NK-92 (cell line): ENCODE results near the gene DUSP7.

Experiments used
- DNase-seq: peaks from one replicate; lab custom pipeline; 2025; ENCODE audit not compliant: unreplicated experiment; lab: John Stamatoyannopoulos, UW

DUSP7 gene

DNA sequence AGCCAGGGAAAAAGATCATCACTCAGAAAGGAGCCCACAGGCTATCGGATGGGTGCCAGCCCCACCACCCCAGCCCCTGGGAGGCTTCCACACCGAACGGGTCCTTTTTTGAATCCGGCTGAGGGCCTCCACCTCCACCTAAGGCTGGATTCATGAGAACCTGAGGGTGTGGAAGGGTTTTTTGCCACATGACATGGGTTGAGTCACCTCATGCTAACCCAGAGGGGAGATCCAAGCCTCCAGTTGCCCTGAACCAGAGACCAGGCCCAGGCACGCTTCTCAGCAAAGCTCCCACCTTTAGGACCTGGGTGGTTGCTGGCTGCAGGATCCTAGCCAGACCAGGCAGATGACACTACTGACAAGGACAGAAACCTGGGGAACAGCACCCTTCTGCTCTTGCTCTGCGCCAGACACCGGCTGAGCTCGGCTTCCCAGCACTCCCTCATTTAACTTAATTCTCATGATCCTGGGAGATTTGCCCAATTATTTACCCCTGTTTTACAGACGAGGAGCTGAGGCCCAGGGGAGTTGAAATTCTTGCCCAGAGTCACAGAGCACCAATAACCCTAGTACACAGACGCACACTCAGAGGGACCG is 25.6 kb downstream of the DUSP7 start:
- DNase-seq, result no peak

- no peak for DNase-seq
These were observed 26.8 kb downstream of the DUSP7 start for GRCh38 chr3:52029535-52029934.

- DNase-seq, result no peak
These were observed 27.3 kb downstream of the DUSP7 start for GRCh38 chr3:52029053-52029452.

DNA sequence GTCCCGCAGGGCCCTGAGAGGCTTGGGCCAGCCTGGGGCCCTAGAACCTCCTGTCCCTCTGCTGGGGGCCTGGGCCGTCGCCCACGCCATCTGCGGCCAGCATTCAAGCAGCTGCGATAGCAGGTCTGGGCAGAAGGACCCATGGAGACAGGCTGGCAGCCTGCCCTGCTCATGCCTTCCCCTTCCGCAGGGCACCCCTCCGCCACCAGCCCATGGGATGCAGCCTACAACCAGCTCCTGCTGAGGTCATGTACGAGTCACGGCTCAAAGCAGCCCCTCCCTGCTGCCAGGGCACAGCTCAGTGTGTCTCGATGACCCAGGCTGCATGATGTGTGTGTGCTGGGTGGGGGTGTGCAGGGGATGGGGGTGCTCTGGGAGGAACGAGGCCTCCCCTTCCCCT is 27.8 kb downstream of the DUSP7 start:
- DNase-seq, result no peak

GRCh38 chr3:52026041-52026440 is 30.3 kb downstream of the DUSP7 start:
- no peak for DNase-seq

DNA sequence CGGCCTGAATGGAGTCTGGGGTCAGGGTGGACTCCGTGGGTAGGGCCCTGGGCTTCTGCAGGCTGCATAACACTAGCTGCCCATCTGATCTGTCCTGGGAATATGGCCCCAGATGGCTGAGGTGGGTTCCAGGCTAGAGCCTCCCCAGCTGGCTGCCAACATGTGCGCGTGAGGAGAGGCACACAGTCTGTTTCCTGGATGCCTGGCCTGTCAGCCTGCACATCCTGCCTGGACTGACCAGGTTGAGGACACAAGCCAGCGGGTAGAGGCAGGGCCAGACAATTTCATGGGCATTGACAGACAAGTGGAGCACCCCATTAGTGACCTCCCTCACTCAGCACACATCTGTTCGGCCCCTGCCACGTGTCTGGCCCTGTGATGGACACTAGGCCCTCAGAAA is 30.9 kb downstream of the DUSP7 start:
- no peak for DNase-seq

DNA sequence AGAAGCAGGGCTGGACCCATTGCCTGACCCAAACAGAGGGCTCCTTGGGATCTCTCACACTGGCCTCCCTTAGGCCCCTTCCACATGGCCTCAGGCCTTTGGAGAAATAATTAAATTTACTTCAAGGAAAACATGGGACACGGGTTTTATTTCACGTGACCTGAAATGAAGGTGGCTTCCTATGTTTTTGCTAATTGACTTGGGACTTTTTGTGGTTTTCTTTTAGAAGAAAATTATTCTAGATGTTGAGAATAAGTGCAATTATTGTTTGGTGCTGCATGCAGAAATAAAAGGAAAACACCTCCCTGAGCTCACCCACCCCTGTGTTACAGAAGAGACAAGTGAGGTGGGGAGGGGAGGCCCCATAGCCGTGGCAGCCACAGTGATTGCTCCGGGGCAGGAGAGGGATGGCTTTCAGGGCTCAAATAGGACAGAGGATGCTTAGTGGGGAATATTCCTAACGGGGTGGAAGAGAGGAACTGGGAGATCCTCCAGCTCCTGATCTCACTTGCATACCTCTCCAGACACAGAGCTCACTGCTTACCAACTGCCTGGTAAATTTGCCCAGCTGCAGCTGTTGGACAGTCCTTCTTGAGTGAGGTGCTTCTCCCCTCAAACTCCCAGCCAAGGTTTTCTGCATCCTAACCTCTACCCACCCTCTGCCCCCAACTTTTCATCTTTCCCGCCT is 31.5 kb downstream of the DUSP7 start:
- no peak for DNase-seq

DNA sequence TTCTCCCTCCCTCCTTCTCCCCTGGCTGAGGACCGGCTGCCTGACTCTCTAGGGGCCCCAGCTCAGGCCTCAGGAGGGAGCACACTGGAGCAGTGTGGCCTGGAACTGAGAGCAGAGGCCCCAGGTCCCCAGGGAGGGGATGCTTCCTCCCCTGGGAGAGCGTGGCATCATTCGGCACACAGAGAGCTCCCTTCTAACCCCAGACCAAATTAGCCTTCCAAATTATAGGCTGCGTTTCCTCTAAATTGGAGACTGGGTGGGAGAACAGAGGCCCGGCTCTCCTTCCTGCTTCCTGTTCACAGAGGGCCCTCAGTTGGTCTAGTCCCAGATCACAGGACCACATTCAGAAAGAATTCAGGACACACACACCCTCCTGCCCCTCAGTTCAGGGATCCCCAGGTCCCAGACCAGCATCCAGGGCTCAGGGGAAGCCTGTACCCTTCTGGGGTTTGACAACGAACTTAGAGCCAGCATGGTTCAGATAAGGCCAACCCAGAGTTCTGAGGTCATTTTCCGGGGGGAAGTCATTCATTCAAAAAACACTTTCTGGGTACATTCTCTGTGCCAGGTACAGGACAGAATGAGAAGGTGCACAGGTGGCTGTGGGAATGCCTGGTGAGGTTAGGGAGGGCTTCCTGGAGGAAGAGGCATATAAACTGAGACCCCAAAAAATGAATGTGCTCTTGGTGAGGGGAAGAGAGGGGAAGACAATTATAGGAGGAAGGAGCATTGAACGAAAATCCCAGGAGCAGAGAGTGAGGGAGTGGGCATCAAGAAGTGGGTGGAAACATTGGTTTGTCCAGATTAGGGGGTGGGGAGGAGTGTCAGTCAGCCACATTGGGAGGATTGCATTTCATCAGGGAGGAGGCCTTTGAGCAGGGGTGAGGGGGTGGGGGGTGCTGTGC is 32.3 kb downstream of the DUSP7 start:
- no peak for DNase-seq

- DNase-seq, result no peak
These were observed 33.1 kb downstream of the DUSP7 start for GRCh38 chr3:52023101-52023770.

- DNase-seq, result no peak
These were observed 33.9 kb downstream of the DUSP7 start for GRCh38 chr3:52022323-52023100.

DNA sequence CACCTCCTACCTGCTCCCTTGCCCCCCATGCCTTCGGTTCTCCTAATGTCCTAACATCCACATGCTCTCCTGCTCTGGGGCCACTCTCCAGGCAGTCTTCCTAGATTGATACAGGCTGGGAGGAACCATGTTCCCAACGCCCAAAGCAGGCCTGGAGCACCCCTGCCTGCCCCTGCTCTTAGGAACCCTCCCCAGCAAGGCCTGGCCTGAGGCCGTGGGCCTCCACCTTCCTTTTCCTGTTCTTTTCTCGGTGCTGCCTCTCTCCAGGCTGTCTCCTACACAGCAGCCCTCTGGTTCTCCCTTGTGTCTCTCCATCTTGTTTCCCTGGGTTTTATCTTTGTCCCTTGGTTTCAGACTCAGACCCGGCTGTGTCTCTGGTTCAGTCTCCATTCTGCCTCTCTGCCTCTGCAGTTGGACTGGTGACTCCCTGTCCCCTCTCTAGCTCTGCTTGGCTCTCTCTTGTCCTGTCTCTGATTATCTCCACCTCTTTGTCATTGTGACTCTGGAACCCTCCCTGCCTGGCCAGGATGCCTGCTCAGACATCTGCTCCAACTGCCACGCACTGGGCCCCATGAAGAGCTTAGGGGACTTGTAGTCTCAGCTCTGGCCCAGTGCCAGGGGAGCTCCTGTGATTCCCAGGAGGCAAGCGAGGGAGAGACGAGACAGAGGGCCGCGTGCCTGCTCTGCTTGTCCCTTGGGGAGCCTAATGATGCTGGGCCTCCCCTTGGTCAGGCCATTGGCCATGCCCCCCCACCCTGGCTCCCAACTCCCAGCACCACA is 34.7 kb downstream of the DUSP7 start:
- no peak for DNase-seq

DNA sequence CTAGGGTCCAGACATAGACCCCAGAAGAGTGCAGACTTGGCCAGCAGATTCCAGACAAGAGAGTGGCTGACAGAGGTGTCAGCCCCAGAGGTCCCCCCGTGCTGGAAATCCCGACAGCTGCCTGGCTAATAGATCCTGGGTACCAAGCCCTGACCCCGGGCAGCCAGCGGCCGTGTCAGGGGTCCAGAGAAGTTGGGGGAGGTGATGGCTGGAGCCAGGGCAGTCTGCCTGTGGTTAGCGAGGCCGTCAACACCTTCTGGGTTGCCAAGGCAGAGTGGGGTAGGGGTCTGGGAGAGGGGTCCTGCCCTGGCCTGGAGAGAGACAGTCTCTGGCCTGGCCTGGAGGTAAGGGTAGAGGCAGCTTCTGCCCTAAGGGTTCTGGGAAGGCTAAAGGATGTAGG is 35.6 kb downstream of the DUSP7 start:
- DNase-seq, result no peak

GRCh38 chr3:52019352-52020080 is 36.9 kb downstream of the DUSP7 start:
- DNase-seq, result no peak

- DNase-seq, result no peak
These were observed 37.9 kb downstream of the DUSP7 start for GRCh38 chr3:52018319-52019000.

- no peak for DNase-seq
These were observed 38.8 kb downstream of the DUSP7 start for GRCh38 chr3:52017586-52017985.

DNA sequence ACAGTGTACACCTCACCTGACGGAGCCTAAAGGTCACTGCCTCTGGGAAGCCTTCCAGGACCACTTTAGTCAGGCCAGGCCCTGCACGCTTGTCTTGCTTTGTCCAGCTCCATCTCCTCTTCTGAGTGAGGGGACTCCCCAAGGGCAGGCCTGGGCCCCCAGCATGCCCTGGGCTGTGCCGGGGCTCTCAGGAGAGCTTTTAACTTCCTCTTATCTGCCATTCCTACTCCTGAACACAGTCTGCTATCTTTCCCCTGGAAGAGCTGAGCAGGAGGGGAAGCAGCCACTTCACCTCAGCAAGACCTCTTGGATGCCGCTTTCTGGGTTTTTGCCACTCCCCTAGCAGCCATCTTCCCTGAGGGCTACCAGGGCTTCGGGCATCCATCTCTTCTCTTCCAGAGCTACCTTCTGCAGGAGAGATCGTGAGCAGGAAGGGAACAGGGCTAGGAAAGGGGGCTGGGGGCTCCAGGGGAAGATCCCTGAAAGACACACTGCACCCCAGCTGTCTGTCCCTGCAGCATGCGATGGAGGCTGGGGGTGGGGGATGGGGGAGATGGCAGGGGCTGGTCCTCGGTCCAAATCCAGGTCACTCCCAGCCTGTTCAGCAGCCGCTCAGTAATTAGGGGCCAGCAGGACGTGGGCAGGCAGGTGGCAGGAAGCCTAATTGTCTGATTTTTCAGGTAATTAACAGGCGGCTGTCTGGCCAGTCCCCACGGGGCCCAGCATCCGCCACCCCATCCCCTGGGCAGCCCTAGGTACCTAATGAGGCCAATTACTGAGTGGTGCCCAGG is 40.7 kb downstream of the DUSP7 start:
- DNase-seq, result no peak

DNA sequence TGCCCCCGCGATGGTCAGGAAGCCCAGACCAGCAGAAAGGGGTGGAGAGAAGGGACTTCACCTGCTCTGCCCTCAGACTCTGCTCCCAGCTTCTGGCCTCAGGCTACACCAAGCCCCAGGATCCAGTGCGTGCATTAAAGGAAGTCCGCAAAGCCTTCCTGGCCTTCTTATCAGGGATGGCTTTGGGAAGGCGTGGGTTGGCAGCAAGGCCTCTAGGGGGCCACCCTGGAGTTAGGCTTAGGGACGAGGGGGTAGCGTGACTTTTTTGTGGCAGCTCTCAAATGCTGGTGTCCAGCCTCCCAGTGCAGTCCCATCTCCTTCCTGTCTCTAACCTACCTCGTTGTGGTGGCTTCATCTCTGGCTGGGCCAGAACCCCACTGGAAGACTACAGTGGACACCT is 41.8 kb downstream of the DUSP7 start:
- DNase-seq, result no peak
